Adrenal gland (tissue), 12 donors: Measurements from ENCODE around the gene CERS1. TPM values are rescaled to one million over a fixed set of nuclear protein-coding genes. Genes with fewer than 3 reads are reported as not detected.
A peak's percentile ranks its signal among the peaks of the same experiment; 100 is the strongest.

Source experiments
- DNase-seq, 7 donors: peaks; one replicate each; pipeline ENCODE4 v3.0.0-alpha.2; 2019 to 2020
- H3K27ac ChIP-seq, 5 donors: fragments of 200-600 bp; sonication (generic) in 4 of 5; 1 replicate in 3 of 5; 2 replicates in 2 of 5; pipeline versions ENCODE4 v1.5.1 to v1.8.0; 2016 to 2020; ENCODE audit warnings: mild to moderate bottlenecking in 1 of 5
- H3K27me3 ChIP-seq: fragments of 200-600 bp; 2 replicates; pipeline ENCODE4 v1.8.0; 2021
- H3K36me3 ChIP-seq, 2 donors: fragments of 200-600 bp; replicated peaks in 1 of 2; 1 replicate in 1 of 2; 2 replicates in 1 of 2; pipeline versions ENCODE4 v1.5.1 to v1.8.0; 2018 to 2022
- H3K4me1 ChIP-seq, 2 donors: fragments of 200-600 bp; replicated peaks in 1 of 2; 1 replicate in 1 of 2; 2 replicates in 1 of 2; pipeline versions ENCODE4 v1.5.1 to v1.8.0; 2018 to 2021
- H3K4me3 ChIP-seq, 4 donors: fragments of 200-600 bp; sonication (generic) in 3 of 4; one replicate each; pipeline ENCODE4 v1.5.1; 2016 to 2018
- H3K9me3 ChIP-seq, 3 donors: fragments of 200-600 bp; sonication (generic) in 1 of 3; replicated peaks in 1 of 3; 1 replicate in 2 of 3; 2 replicates in 1 of 3; pipeline versions ENCODE4 v1.5.1 to v1.8.0; 2016 to 2021
- CTCF ChIP-seq, 6 experiments: fragments of 450-650 bp in 4 of 6; fragments of 200-600 bp in 2 of 6; sonication (generic) in 1 of 6; IDR thresholded peaks; 1 replicate in 5 of 6; 2 replicates in 1 of 6; pipeline versions ENCODE4 v1.5.1 to v1.8.0; 2016 to 2021; ENCODE audit warnings: antibody characterized with exemption in 6 of 6, mild to moderate bottlenecking in 2 of 6, moderate library complexity in 1 of 6
- POLR2A ChIP-seq, 2 donors: fragments of 450-650 bp; IDR thresholded peaks; one replicate each; pipeline ENCODE4 v1.6.1; 2017; ENCODE audit warnings: antibody characterized with exemption in 2 of 2, mild to moderate bottlenecking in 2 of 2, moderate library complexity in 1 of 2
- WGBS, 4 donors: extraction: QIAGEN DNeasy Blood & Tissue Kit in 2 of 4; methylation state at CpG; one replicate each; pipeline versions ENCODE4 v1.1.5 to v1.1.7; 2013 to 2017; 5-methylcytosine and 5-hydroxymethylcytosine counted together
- intact Hi-C, 2 donors: fragments of 100-400 bp; cut with DNase I; formaldehyde crosslinking; loops; one replicate each; pipeline versions ENCODE4 v1.14.1 to v1.15.0; 2022 to 2023
- polyA plus RNA-seq, 3 donors: library from polyadenylated mRNA; stranded (reverse); fragments of 200-250 nt in 2 of 3; fragments of 350-450 nt in 1 of 3; fragmentation: Illumina TruSeq in 1 of 3; extraction: RNeasy Lipid Tissue Mini Kit (QIAGEN cat#74804) in 1 of 3; gene quantifications; one replicate each; pipeline ENCODE4 v1.2.3, GENCODE V29; 2013 to 2014
- total RNA-seq, 9 donors: library from RNA; depleted of rRNA in 4 of 9; stranded (reverse); fragments of >200 nt in 4 of 9; fragments of 120-200 nt in 1 of 9; fragmentation: NEBNext Ultra II Directional in 1 of 9; extraction: Animal tissue kit (Norgen Biotek cat#: 25700) in 1 of 9; gene quantifications; one replicate each; pipeline versions ENCODE4 v1.1.0 to v1.2.4, GENCODE V29; 2013 to 2023
- donor health status: healthy with polysubstance abuse.
- donor health status: Bipolar disorder and iron deficiency.
- donor health status: DM: yes; HTN: yes; CAD: no.
- donor health status: DM: no; HTN: no; CAD: no.
- donor health status: DM: no; HTN: no; CAD: no.
- donor health status: DM: yes; HTN: yes; CAD: no.

The CERS1 gene
- total and polyA plus RNA-seq, 12 donors = 0.29 to 4.3 (median 1.8) TPM; not detected in 3

DNA sequence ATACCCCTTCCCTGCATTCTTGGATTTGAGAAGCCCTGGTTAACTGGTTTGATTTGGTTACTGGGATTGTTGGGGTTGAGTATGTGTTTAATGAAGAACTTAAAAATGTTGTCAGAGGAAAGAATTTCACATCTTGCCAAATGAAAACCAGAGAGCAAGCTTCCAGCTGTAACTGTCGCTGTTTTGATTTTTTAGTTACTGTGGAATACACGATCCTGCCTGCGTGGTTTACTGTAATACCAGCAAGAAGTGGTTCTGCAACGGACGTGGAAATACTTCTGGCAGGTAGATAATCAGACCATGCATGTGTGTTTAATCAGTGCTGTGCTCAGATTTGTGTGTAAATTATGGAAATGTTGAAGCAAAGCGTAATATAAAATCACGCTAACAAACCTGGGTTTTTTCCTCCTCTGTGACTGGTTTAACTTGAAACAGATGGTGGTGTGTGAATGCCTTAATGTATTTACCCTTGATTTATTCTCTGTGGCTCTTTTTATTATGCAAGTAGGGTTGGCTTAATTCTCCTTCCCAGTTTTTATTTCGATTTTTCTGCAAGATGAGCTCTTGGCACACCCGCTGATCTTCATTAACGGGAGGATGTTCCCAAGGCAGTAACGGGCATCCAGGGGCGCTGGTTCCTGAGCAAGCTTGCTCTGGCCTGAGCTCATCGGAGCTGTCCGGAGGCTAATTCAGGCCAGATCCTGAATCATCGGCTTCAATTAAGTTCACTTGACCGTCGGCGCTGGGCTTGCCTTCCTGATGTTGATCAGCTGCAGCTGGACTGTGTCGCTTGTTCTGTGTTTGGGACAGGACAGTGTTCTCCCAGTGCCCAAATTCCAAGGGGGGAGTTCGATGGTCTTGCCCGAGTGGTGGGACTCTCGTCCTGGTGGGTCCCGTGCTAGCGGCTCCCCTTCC is 48.2 kb downstream of the CERS1 start:
- no peak overlapping the region for H3K4me3 ChIP-seq
- TF ChIP-seq POLR2A (IDR thresholded peaks at IDR 0.05) (no peak), CTCF (IDR thresholded peaks at IDR 0.05) (peak in 3 of 6 experiments; percentile 6 to 24 (median 20))
- peaks cover 0 to 31% of the 10 kb centered on the region in 2 donors for H3K36me3 ChIP-seq
- H3K27me3 ChIP-seq = no peaks in the 10 kb centered on the region
- H3K9me3 ChIP-seq = no peaks in the 10 kb centered on the region
- H3K4me1 ChIP-seq = peaks cover 33 to 66% of the 10 kb centered on the region in 2 donors
- H3K27ac ChIP-seq = peak overlapping the region in 4 of 5 donors; percentile 30 to 89 (median 66)
- peak in 1 of 7 donors; percentile 90 for DNase-seq
- intact Hi-C loops = loop anchor here (5.0 to 10.0 kb wide), 2 partner anchors 253 to 256 kb away; no protein-coding TSS in a partner anchor
- WGBS, 4 donors = 61 to 71% (median 67%) methylated on average over 13 to 24 of the region's 24 CpGs

DNA sequence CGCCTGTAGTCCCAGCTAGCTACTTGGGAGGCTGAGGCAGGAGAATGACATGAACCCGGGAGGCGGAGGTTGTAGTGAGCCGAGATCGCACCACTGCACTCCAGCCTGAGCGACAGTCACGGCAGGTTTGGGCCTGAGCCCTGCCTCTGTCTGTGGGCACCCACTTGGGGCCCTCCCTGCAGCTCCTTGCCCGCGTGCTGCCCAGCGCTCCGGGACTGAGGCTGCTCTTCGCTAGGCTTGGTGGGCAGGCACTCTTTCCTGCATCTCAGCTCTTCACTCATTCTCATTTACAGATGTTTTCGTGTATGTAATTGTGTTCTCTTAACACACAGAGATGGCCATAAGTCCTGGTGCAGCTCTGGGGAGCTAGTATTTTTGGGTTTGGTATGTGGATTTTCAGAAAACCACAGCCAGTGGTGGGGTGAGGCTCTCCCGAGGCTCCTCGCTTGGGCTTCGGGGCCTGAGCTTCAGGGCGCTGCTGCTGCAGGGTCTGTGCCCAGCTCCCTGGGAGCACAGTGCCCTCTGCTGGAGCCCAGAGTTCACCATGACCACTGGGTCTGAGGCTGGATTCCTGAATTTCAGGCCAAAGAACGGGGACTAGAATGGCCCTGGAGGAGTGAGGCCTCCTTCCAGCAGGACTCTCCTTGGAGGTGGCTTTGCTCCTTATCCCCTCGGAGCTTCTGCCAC is 49.0 kb downstream of the CERS1 start:
- Histone ChIP-seq H3K27me3 (no peaks in the 10 kb centered on the region), H3K4me1 (peaks cover 33 to 72% of the 10 kb centered on the region in 2 donors), H3K27ac (peak overlapping the region in 3 of 5 donors; percentile 51 to 89 (median 82)), H3K4me3 (no peak overlapping the region), H3K36me3 (peaks cover 0 to 23% of the 10 kb centered on the region in 2 donors), H3K9me3 (no peaks in the 10 kb centered on the region)
- 41 to 58% (median 50%) methylated on average over 6 to 19 of the region's 19 CpGs for WGBS, 4 donors
- intact Hi-C loops = loop anchor here (5.0 to 10.0 kb wide), 2 partner anchors 252 to 255 kb away; no protein-coding TSS in a partner anchor
- no peak for TF ChIP-seq POLR2A (IDR thresholded peaks at IDR 0.05)
- TF ChIP-seq CTCF (IDR thresholded peaks at IDR 0.05) = peak; percentile 72 to 91 (median 78)
- DNase-seq = peak; percentile 76 to 91 (median 84)

DNA sequence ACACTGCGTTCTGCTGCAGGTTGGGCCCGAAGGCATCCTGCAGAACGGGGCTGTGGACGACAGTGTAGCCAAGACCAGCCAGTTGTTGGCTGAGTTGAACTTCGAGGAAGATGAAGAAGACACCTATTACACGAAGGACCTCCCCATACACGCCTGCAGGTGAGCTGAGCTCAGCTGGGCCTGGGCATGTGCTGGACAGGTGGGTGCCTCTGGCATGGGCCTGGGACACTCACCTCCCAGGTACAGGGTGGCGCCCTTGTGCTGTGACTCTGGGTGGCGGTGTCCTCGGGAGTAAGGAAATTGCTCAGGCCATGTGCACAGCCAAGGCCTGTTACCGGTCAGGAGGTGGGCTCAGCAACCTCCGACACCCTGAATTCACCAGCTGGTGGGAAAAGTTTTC is 50.0 kb downstream of the CERS1 start:
- no peak for DNase-seq
- H3K36me3 ChIP-seq = peaks cover 0 to 13% of the 10 kb centered on the region in 2 donors
- H3K27me3 ChIP-seq = no peaks in the 10 kb centered on the region
- peak overlapping the region in 2 of 5 donors; percentile 82 to 89 for H3K27ac ChIP-seq
- intact Hi-C loops = loop anchor here (5.0 to 10.0 kb wide), 2 partner anchors 251 to 254 kb away; no protein-coding TSS in a partner anchor
- TF ChIP-seq CTCF (IDR thresholded peaks at IDR 0.05) (no peak), POLR2A (IDR thresholded peaks at IDR 0.05) (no peak)
- H3K9me3 ChIP-seq = no peaks in the 10 kb centered on the region
- peaks cover 33 to 78% of the 10 kb centered on the region in 2 donors for H3K4me1 ChIP-seq
- H3K4me3 ChIP-seq = no peak overlapping the region
- 81 to 100% (median 89%) methylated on average over 3 to 12 of the region's 12 CpGs for WGBS, 4 donors
